Measurements from ENCODE around the gene INO80D.

- TF ChIP-seq CTCF (IDR thresholded peaks at IDR 0.05; ENCODE audit: low read length) (no peak), EZH2 (IDR thresholded peaks at IDR 0.05; ENCODE audit: borderline replicate concordance, low read length) (no peak)
Measured at GRCh38 chr2:206071807-206072206, 14.2 kb downstream of the INO80D start.
